Activated CD4-positive, alpha-beta memory T cell treated with anti-CD3 and anti-CD28 coated beads for 36 hours (primary cell): ENCODE data around the gene MRPS18A. TPM values are rescaled to one million over a fixed set of nuclear protein-coding genes. Genes with fewer than 3 reads are reported as not detected.

ENCODE experiments used
- CTCF ChIA-PET: fragments of 350-600 bp; sonication (Branson Sonifier 250); formaldehyde crosslinking; loops from one replicate; lab custom pipeline; 2021; ENCODE audit warnings: antibody characterized with exemption, inconsistent platforms; lab: Charles Lee
- POLR2A ChIA-PET: fragments of 350-600 bp; sonication (Branson Sonifier 250); formaldehyde crosslinking; loops from one replicate; lab custom pipeline; 2021; ENCODE audit warnings: antibody characterized with exemption; lab: Charles Lee
- DNase-seq: peaks from one replicate; pipeline ENCODE4 v3.0.0-alpha.2; 2020
- H3K27ac Mint-ChIP-seq: one replicate; pipeline ENCODE4 v1.8.0; 2021; ENCODE audit warnings: mixed read lengths
- H3K27me3 Mint-ChIP-seq: one replicate; pipeline ENCODE4 v1.8.0; 2021; ENCODE audit warnings: mixed read lengths
- H3K36me3 Mint-ChIP-seq: one replicate; pipeline ENCODE4 v1.8.0; 2021; ENCODE audit warnings: mixed read lengths
- H3K4me1 Mint-ChIP-seq: one replicate; pipeline ENCODE4 v1.8.0; 2021; ENCODE audit warnings: low read depth, mixed read lengths
- H3K4me3 Mint-ChIP-seq: one replicate; pipeline ENCODE4 v1.8.0; 2021; ENCODE audit warnings: mild to moderate bottlenecking, mixed read lengths
- H3K9me3 Mint-ChIP-seq: one replicate; pipeline ENCODE4 v1.8.0; 2021; ENCODE audit warnings: mixed read lengths
- intact Hi-C: fragments of 100-400 bp; cut with micrococcal nuclease; formaldehyde crosslinking; loops from one replicate; pipeline ENCODE4 v1.15.1; 2023
- total RNA-seq, 2 experiments: library from RNA; stranded (reverse); gene quantifications; one replicate each; pipeline ENCODE4 v1.2.3, GENCODE V29; 2021

Gene MRPS18A
- total RNA-seq, 2 experiments from 2014 or later = 46.9 to 50.5 TPM

GRCh38 chr6:43676962-43677606, 10.5 kb downstream of the MRPS18A start:
- DNase-seq = no peak
- POLR2A ChIA-PET = no interaction called here
- Mint-ChIP-seq H3K4me3 (no peak overlapping the region), H3K9me3 (no peaks in the 10 kb centered on the region), H3K36me3 (peaks cover 21% of the 10 kb centered on the region), H3K4me1 (no peaks in the 10 kb centered on the region), H3K27me3 (no peaks in the 10 kb centered on the region), H3K27ac (no peak overlapping the region)
- intact Hi-C loops = no loop called here
- CTCF ChIA-PET = interaction anchor here (2.2 kb wide), 1 partner anchor 10 kb away, joined by 8 read pairs; no protein-coding TSS in a partner anchor

- Mint-ChIP-seq H3K27me3 (no peaks in the 10 kb centered on the region), H3K27ac (peak overlapping the region; percentile 39)
- POLR2A ChIA-PET = no interaction called here
Observed at GRCh38 chr6:43674921-43675320, 12.7 kb downstream of the MRPS18A start.

GRCh38 chr6:43674291-43674690, 13.3 kb downstream of the MRPS18A start:
- POLR2A ChIA-PET = no interaction called here
- no peaks in the 10 kb centered on the region for H3K9me3 Mint-ChIP-seq
- intact Hi-C loops = no loop called here
- no peaks in the 10 kb centered on the region for H3K27me3 Mint-ChIP-seq
- DNase-seq = no peak
- H3K27ac Mint-ChIP-seq = no peak overlapping the region
- H3K36me3 Mint-ChIP-seq = peaks cover 24% of the 10 kb centered on the region
- H3K4me3 Mint-ChIP-seq = no peak overlapping the region
- CTCF ChIA-PET = interaction anchor here (1.5 to 1.6 kb wide), 2 partner anchors 9 to 100 kb away, joined by 3 to 4 read pairs; no protein-coding TSS in a partner anchor
- peaks cover 16% of the 10 kb centered on the region for H3K4me1 Mint-ChIP-seq

More at GRCh38 chr6:43674921-43675320, 12.7 kb downstream of the MRPS18A start:
- Mint-ChIP-seq H3K9me3 (no peaks in the 10 kb centered on the region), H3K4me3 (no peak overlapping the region), H3K36me3 (peaks cover 24% of the 10 kb centered on the region), H3K4me1 (peaks cover 10% of the 10 kb centered on the region)
- DNase-seq = no peak
- CTCF ChIA-PET = interaction anchor here (1.5 kb wide), 1 partner anchor 99 kb away, joined by 3 read pairs; no protein-coding TSS in a partner anchor
- intact Hi-C loops = no loop called here

- peaks cover 23% of the 10 kb centered on the region for H3K36me3 Mint-ChIP-seq
- H3K27ac Mint-ChIP-seq = no peak overlapping the region
- H3K4me3 Mint-ChIP-seq = no peak overlapping the region
- no peak for DNase-seq
- CTCF ChIA-PET = interaction anchor here (1.1 to 1.6 kb wide), 2 partner anchors 8 to 406 kb away, joined by 3 to 4 read pairs; no protein-coding TSS in a partner anchor
- peaks cover 17% of the 10 kb centered on the region for H3K4me1 Mint-ChIP-seq
- no peaks in the 10 kb centered on the region for H3K27me3 Mint-ChIP-seq
- POLR2A ChIA-PET = no interaction called here
- intact Hi-C loops = no loop called here
- H3K9me3 Mint-ChIP-seq = no peaks in the 10 kb centered on the region
Observed at GRCh38 chr6:43673444-43674084, 14.0 kb downstream of the MRPS18A start.

- Mint-ChIP-seq H3K4me3 (no peak overlapping the region), H3K36me3 (peaks cover 18% of the 10 kb centered on the region), H3K4me1 (peaks cover 32% of the 10 kb centered on the region), H3K27me3 (no peaks in the 10 kb centered on the region), H3K27ac (peak overlapping the region; percentile 33), H3K9me3 (no peaks in the 10 kb centered on the region)
- ChIA-PET CTCF (interaction anchor here (0.9 to 1.2 kb wide), 4 partner anchors 37 to 407 kb away, joined by 3 to 4 read pairs (median 3); partner anchors contain the start of gene VEGFA), POLR2A (interaction anchor here (1.1 to 2.6 kb wide), 2 partner anchors 33 to 37 kb away, joined by 3 to 7 read pairs; no protein-coding TSS in a partner anchor)
- no peak for DNase-seq
- intact Hi-C loops = no loop called here
Observed at GRCh38 chr6:43671801-43672690, 15.5 kb downstream of the MRPS18A start.

- Mint-ChIP-seq H3K27ac (peak overlapping the region; percentile 84), H3K27me3 (no peaks in the 10 kb centered on the region), H3K36me3 (peaks cover 18% of the 10 kb centered on the region), H3K4me3 (no peak overlapping the region), H3K4me1 (peaks cover 34% of the 10 kb centered on the region), H3K9me3 (no peaks in the 10 kb centered on the region)
- intact Hi-C loops = no loop called here
- peak; percentile 11 for DNase-seq
- POLR2A ChIA-PET = interaction anchor here (1.1 to 2.6 kb wide), 2 partner anchors 34 to 38 kb away, joined by 3 to 7 read pairs; no protein-coding TSS in a partner anchor
- CTCF ChIA-PET = interaction anchor here (0.8 to 2.2 kb wide), 7 partner anchors 16 to 408 kb away, joined by 3 to 15 read pairs (median 4); partner anchors contain the start of gene VEGFA
Observed at GRCh38 chr6:43671011-43671800, 16.4 kb downstream of the MRPS18A start.

GRCh38 chr6:43670623-43670986, 17.0 kb downstream of the MRPS18A start:
- H3K4me1 Mint-ChIP-seq = peaks cover 34% of the 10 kb centered on the region
- CTCF ChIA-PET = interaction anchor here (0.7 to 2.2 kb wide), 8 partner anchors 16 to 409 kb away, joined by 3 to 15 read pairs (median 4); no protein-coding TSS in a partner anchor
- no peak overlapping the region for H3K4me3 Mint-ChIP-seq
- peaks cover 17% of the 10 kb centered on the region for H3K36me3 Mint-ChIP-seq
- intact Hi-C loops = loop anchor here (1.0 kb wide), 1 partner anchor 17 kb away; the partner anchor contains the start of gene MRPS18A
- no peak for DNase-seq
- H3K27me3 Mint-ChIP-seq = no peaks in the 10 kb centered on the region
- H3K27ac Mint-ChIP-seq = peak overlapping the region; percentile 84
- no peaks in the 10 kb centered on the region for H3K9me3 Mint-ChIP-seq
- POLR2A ChIA-PET = interaction anchor here (2.6 kb wide), 1 partner anchor 39 kb away, joined by 7 read pairs; no protein-coding TSS in a partner anchor

- CTCF ChIA-PET = interaction anchor here (0.6 to 2.2 kb wide), 13 partner anchors 8 to 409 kb away, joined by 3 to 15 read pairs (median 4); partner anchors contain the start of gene GTPBP2
- H3K27ac Mint-ChIP-seq = peak overlapping the region; percentile 84
- H3K4me1 Mint-ChIP-seq = peaks cover 34% of the 10 kb centered on the region
- peak; percentile 69 for DNase-seq
- intact Hi-C loops = loop anchor here (1.0 to 5.0 kb wide), 2 partner anchors 17 to 37 kb away; partner anchors contain the start of gene MRPS18A
- H3K27me3 Mint-ChIP-seq = no peaks in the 10 kb centered on the region
- peaks cover 15% of the 10 kb centered on the region for H3K36me3 Mint-ChIP-seq
- POLR2A ChIA-PET = interaction anchor here (0.6 to 2.6 kb wide), 3 partner anchors 33 to 222 kb away, joined by 3 to 7 read pairs (median 4); no protein-coding TSS in a partner anchor
- no peaks in the 10 kb centered on the region for H3K9me3 Mint-ChIP-seq
- no peak overlapping the region for H3K4me3 Mint-ChIP-seq
Observed at GRCh38 chr6:43669922-43670622, 17.5 kb downstream of the MRPS18A start.

GRCh38 chr6:43669050-43669921, 18.3 kb downstream of the MRPS18A start:
- intact Hi-C loops = loop anchor here (5.0 kb wide), 1 partner anchor 38 kb away; no protein-coding TSS in a partner anchor
- peaks cover 14% of the 10 kb centered on the region for H3K36me3 Mint-ChIP-seq

More at GRCh38 chr6:43669050-43669921, 18.3 kb downstream of the MRPS18A start:
- Mint-ChIP-seq H3K4me1 (peaks cover 34% of the 10 kb centered on the region), H3K4me3 (no peak overlapping the region), H3K9me3 (no peaks in the 10 kb centered on the region), H3K27ac (peak overlapping the region; percentile 84), H3K27me3 (no peaks in the 10 kb centered on the region)
- CTCF ChIA-PET = interaction anchor here (0.6 to 2.2 kb wide), 15 partner anchors 9 to 410 kb away, joined by 3 to 15 read pairs (median 4); partner anchors contain the start of gene GTPBP2
- POLR2A ChIA-PET = interaction anchor here (0.6 to 1.3 kb wide), 2 partner anchors 33 to 223 kb away, joined by 3 to 4 read pairs; no protein-coding TSS in a partner anchor
- DNase-seq = no peak
